HG02970 (cell line): ENCODE measurements around the gene TFE3.
"Not testable (repeated sequence)": the region's sequence is repeated elsewhere in the genome, so short reads cannot be mapped to it uniquely, and the experiment has no call there.

Source experiments
- ATAC-seq: cut with Tn5 transposase; IDR thresholded peaks from one replicate; pipeline ENCODE4 v1.9.1; 2021; ENCODE audit warnings: mild to moderate bottlenecking, moderate library complexity, moderate number of reproducible peaks; ENCODE audit not compliant: unreplicated experiment, low FRiP score

TFE3 gene

GRCh38 chrX:49002091-49002935, 40.8 kb downstream of the TFE3 start, which contains the start of gene GRIPAP1:
GRIPAP1 (minus strand) TSS chrX:49002264; CDS start chrX:49002229, 35 bp downstream.
- ATAC-seq: peak; percentile 81

GRCh38 chrX:49001521-49002090, 41.6 kb downstream of the TFE3 start:
- peak; percentile 11 for ATAC-seq

GRCh38 chrX:49000636-49001035, 42.5 kb downstream of the TFE3 start:
- ATAC-seq: no peak

GRCh38 chrX:48999030-48999429, 44.1 kb downstream of the TFE3 start:
- ATAC-seq: no peak

- ATAC-seq: no peak
Measured at GRCh38 chrX:48998391-48998790, 44.8 kb downstream of the TFE3 start.

GRCh38 chrX:48997865-48998264, 45.3 kb downstream of the TFE3 start:
- ATAC-seq: no peak

GRCh38 chrX:48997455-48997854, 45.7 kb downstream of the TFE3 start:
- ATAC-seq: no peak

GRCh38 chrX:48996969-48997368, 46.2 kb downstream of the TFE3 start:
- no peak for ATAC-seq

GRCh38 chrX:48992341-48992740, 50.8 kb downstream of the TFE3 start:
- no peak for ATAC-seq

GRCh38 chrX:48989483-48989882, 53.7 kb downstream of the TFE3 start:
- ATAC-seq: no peak

GRCh38 chrX:48983896-48984295, 59.3 kb downstream of the TFE3 start:
- ATAC-seq: no peak

- no peak for ATAC-seq
Measured at GRCh38 chrX:48983081-48983480, 60.1 kb downstream of the TFE3 start.

GRCh38 chrX:48981178-48981577, 62.0 kb downstream of the TFE3 start:
- ATAC-seq: no peak

GRCh38 chrX:48980341-48980740, 62.8 kb downstream of the TFE3 start:
- ATAC-seq: not testable (repeated sequence)
